HG02973 (cell line): ENCODE data around the gene ALDH1A3.

Experiments used
- ATAC-seq: cut with Tn5 transposase; IDR thresholded peaks from one replicate; pipeline ENCODE4 v1.9.1; 2021; ENCODE audit warnings: moderate library complexity; ENCODE audit not compliant: unreplicated experiment

Gene ALDH1A3

GRCh38 chr15:100947760-100948429 lies 68.3 kb downstream of the ALDH1A3 start:
- ATAC-seq: no peak

GRCh38 chr15:100948430-100948762 lies 68.8 kb downstream of the ALDH1A3 start:
- ATAC-seq: no peak

- no peak for ATAC-seq
Observed at GRCh38 chr15:100949691-100950090, 70.1 kb downstream of the ALDH1A3 start.

- ATAC-seq: no peak
Observed at GRCh38 chr15:100951965-100952364, 72.3 kb downstream of the ALDH1A3 start.

GRCh38 chr15:100952566-100952965 lies 72.9 kb downstream of the ALDH1A3 start:
- no peak for ATAC-seq

GRCh38 chr15:100958326-100959065 lies 78.9 kb downstream of the ALDH1A3 start:
- no peak for ATAC-seq

GRCh38 chr15:100959066-100960050 lies 79.7 kb downstream of the ALDH1A3 start:
- no peak for ATAC-seq
